MM.1S (cell line): ENCODE data around the gene PHF11.

Source experiments
- DNase-seq: peaks from one replicate; pipeline ENCODE4 v3.0.0-alpha.2; 2015
- H2AFZ ChIP-seq: fragments of 300-600 bp; sonication (generic); 2 replicates; pipeline ENCODE4 v1.6.0; 2016; ENCODE audit warnings: antibody characterized with exemption, low read length
- H3F3A ChIP-seq: fragments of 300-600 bp; sonication (generic); 2 replicates; pipeline ENCODE4 v1.6.1; 2016; ENCODE audit warnings: mild to moderate bottlenecking, antibody characterized with exemption, low read length, moderate library complexity, mixed read lengths; ENCODE audit not compliant: insufficient read depth
- H3K27ac ChIP-seq: fragments of 300-600 bp; sonication (generic); 2 replicates; pipeline ENCODE4 v1.5.1; 2016; ENCODE audit warnings: mild to moderate bottlenecking, low read length
- H3K27me3 ChIP-seq: fragments of 300-600 bp; sonication (generic); replicated peaks from 2 replicates; pipeline ENCODE4 v1.6.0; 2016; ENCODE audit warnings: low read length; ENCODE audit not compliant: insufficient read depth
- H3K36me3 ChIP-seq: fragments of 300-600 bp; sonication (generic); replicated peaks from 2 replicates; pipeline ENCODE4 v1.6.1; 2016; ENCODE audit warnings: mild to moderate bottlenecking, low read length, mixed read lengths; ENCODE audit not compliant: insufficient read depth
- H3K4me1 ChIP-seq: fragments of 300-600 bp; sonication (generic); 2 replicates; pipeline ENCODE4 v1.6.1; 2016; ENCODE audit warnings: low read length, mixed read lengths
- H3K4me2 ChIP-seq: fragments of 300-600 bp; sonication (generic); 2 replicates; pipeline ENCODE4 v1.6.0; 2016; ENCODE audit warnings: low read depth, low read length
- H3K4me3 ChIP-seq: fragments of 300-600 bp; sonication (generic); 2 replicates; pipeline ENCODE4 v1.5.1; 2016; ENCODE audit warnings: low read length, mixed read lengths
- H3K79me2 ChIP-seq: fragments of 300-600 bp; sonication (generic); 2 replicates; pipeline ENCODE4 v1.6.1; 2016; ENCODE audit warnings: mixed run types, low read length, mixed read lengths
- H3K9ac ChIP-seq: fragments of 300-600 bp; sonication (generic); 2 replicates; pipeline ENCODE4 v1.6.1; 2016; ENCODE audit warnings: low read length, mixed read lengths
- H3K9me2 ChIP-seq: fragments of 300-600 bp; sonication (generic); replicated peaks from 2 replicates; pipeline ENCODE4 v1.6.1; 2016; ENCODE audit warnings: mild to moderate bottlenecking, low read length, mixed read lengths; ENCODE audit not compliant: insufficient read depth
- H3K9me3 ChIP-seq: fragments of 300-600 bp; sonication (generic); replicated peaks from 2 replicates; pipeline ENCODE4 v1.6.1; 2016; ENCODE audit warnings: mild to moderate bottlenecking, low read length, mixed read lengths; ENCODE audit not compliant: insufficient read depth
- H4K20me1 ChIP-seq: fragments of 300-600 bp; sonication (generic); 2 replicates; pipeline ENCODE4 v1.6.1; 2016; ENCODE audit warnings: mild to moderate bottlenecking, low read length, moderate library complexity, mixed read lengths; ENCODE audit not compliant: insufficient read depth
- EZH2 ChIP-seq: fragments of 300-600 bp; sonication (generic); optimal IDR thresholded peaks from 2 replicates; pipeline ENCODE3; 2017; ENCODE audit warnings: low read depth, mild to moderate bottlenecking, antibody characterized with exemption, low read length, mixed read lengths
- EZH2phosphoT487 ChIP-seq: fragments of 300-600 bp; sonication (generic); IDR thresholded peaks from 2 replicates; pipeline ENCODE4 v1.6.1; 2018; ENCODE audit warnings: antibody characterized with exemption, low read length
- TF ChIP-seq, protein P1 (sequence below): fragments of 300-600 bp; sonication (generic); IDR thresholded peaks from 2 replicates; pipeline ENCODE4 v1.5.1; 2016; ENCODE audit warnings: antibody characterized with exemption, low read length, mixed read lengths

The PHF11 gene

DNA sequence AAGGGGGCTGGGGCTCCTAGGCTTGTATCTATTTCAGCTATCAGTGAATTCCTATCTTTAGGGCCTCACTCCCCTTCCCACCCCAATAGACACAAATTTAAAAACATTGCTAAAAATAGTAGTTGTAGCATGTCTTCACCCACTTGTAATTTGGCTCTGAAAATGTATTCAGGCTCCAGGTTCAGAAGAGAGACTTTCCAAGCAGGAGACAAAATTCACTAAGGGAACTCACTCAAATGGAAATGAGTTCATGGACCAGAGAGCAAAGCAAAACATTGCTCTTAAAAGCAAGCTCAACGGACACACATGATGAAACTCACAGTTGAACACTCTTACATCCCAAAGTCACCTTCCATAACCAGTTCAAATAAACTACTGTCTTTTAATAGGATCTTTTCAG is 36.8 kb downstream of the PHF11 start:
- DNase-seq = no peak

DNA sequence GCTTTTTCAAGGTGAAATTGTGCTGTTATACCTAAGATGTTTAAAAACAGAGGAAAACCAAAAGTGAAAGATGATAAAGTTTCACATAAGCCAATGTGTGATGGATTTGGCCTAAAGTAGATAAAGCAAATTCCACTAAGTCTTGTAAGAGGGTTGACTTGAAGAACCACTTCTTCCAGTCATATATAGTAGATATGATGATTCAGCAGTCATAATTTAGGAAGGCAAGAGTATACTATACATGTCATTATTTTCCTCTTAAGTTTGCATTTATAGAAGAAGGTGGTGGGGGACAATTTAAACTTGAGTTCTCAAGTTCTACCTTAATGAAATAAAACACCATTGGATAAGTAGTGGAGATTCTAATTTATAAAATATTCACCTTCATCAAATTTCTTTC is 37.3 kb downstream of the PHF11 start:
- Histone ChIP-seq H3K9ac (no peak overlapping the region), H4K20me1 (no peaks in the 10 kb centered on the region), H3F3A (no peaks in the 10 kb centered on the region), H2AFZ (no peak overlapping the region), H3K9me2 (no peaks in the 10 kb centered on the region), H3K4me2 (no peak overlapping the region), H3K36me3 (no peaks in the 10 kb centered on the region), H3K27me3 (no peaks in the 10 kb centered on the region), H3K79me2 (no peaks in the 10 kb centered on the region), H3K9me3 (no peaks in the 10 kb centered on the region), H3K4me3 (no peak overlapping the region), H3K27ac (no peak overlapping the region), H3K4me1 (no peaks in the 10 kb centered on the region)
- no peak for DNase-seq
- TF ChIP-seq EZH2phosphoT487 (no peak), EZH2 (no peak)
- TF ChIP-seq, protein P1, sequence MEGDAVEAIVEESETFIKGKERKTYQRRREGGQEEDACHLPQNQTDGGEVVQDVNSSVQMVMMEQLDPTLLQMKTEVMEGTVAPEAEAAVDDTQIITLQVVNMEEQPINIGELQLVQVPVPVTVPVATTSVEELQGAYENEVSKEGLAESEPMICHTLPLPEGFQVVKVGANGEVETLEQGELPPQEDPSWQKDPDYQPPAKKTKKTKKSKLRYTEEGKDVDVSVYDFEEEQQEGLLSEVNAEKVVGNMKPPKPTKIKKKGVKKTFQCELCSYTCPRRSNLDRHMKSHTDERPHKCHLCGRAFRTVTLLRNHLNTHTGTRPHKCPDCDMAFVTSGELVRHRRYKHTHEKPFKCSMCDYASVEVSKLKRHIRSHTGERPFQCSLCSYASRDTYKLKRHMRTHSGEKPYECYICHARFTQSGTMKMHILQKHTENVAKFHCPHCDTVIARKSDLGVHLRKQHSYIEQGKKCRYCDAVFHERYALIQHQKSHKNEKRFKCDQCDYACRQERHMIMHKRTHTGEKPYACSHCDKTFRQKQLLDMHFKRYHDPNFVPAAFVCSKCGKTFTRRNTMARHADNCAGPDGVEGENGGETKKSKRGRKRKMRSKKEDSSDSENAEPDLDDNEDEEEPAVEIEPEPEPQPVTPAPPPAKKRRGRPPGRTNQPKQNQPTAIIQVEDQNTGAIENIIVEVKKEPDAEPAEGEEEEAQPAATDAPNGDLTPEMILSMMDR = no peak

More for the DNA sequence above, 36.8 kb downstream of the PHF11 start:
- Histone ChIP-seq H3K9ac (no peak overlapping the region), H2AFZ (no peak overlapping the region), H3K27ac (no peak overlapping the region), H3K27me3 (no peaks in the 10 kb centered on the region), H3K4me2 (no peak overlapping the region), H3K36me3 (no peaks in the 10 kb centered on the region), H3K4me1 (no peaks in the 10 kb centered on the region), H3K79me2 (no peaks in the 10 kb centered on the region), H3F3A (no peaks in the 10 kb centered on the region), H3K9me3 (no peaks in the 10 kb centered on the region), H4K20me1 (no peaks in the 10 kb centered on the region), H3K4me3 (no peak overlapping the region), H3K9me2 (no peaks in the 10 kb centered on the region)
- no peak for TF ChIP-seq EZH2phosphoT487
- TF ChIP-seq, protein P1 = no peak
- no peak for TF ChIP-seq EZH2

DNA sequence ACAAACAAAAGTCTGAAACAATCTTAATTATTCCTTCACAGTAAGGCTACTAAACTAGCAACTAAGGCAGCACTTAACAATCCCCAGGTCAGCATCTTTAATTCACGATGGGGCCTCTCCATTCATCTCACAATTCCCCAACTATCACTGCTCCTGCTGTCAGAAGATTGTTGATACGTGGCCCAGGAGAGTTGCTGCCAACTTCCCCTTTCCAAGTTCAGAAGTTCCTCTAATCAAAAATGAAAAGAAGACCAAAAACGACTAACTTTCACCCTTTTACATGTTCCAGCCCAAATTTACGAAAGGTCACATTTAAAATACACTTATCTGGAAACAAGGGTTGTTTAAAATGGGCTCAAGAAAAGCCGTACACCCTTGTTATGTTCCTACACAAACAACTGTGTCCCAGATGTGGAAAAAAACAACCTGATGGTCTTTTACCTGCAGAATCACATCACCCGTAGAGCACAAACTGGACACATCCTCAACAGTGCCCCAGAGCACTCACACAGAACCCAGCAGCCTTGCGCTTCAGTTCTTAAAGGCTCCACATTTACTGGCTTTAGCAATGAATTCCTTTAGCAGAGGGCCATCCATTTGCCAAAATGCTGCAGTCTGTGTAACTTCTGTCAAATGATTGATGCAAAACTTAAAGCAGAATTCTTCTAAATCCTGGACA is 38.0 kb downstream of the PHF11 start:
- Histone ChIP-seq H3K27ac (no peak overlapping the region), H3K9ac (no peak overlapping the region), H3K4me3 (no peak overlapping the region), H2AFZ (no peak overlapping the region), H4K20me1 (no peaks in the 10 kb centered on the region), H3K9me2 (no peaks in the 10 kb centered on the region), H3K9me3 (no peaks in the 10 kb centered on the region), H3K36me3 (no peaks in the 10 kb centered on the region), H3K79me2 (no peaks in the 10 kb centered on the region), H3K27me3 (no peaks in the 10 kb centered on the region), H3K4me2 (no peak overlapping the region), H3K4me1 (no peaks in the 10 kb centered on the region), H3F3A (no peaks in the 10 kb centered on the region)
- TF ChIP-seq EZH2phosphoT487 (no peak), EZH2 (no peak)
- TF ChIP-seq, protein P1 = no peak
- DNase-seq = no peak
